Urothelium cell line (cell line): ENCODE measurements around the gene CTBP2.

Source experiments
- DNase-seq: peaks from one replicate; pipeline ENCODE4 v3.0.0; 2011; ENCODE audit warnings: low spot score, mixed read lengths
- FAIRE-seq: peaks from 2 replicates; lab custom pipeline; 2011; peaks lifted over from hg19 to GRCh38; lab: Jason Lieb, UNC

CTBP2 gene

GRCh38 chr10:125159932-125160855 lies at the start of gene CTBP2:
Gene CTBP2 (minus strand): TSS chr10:125160563.
- DNase-seq (peak; percentile 66), FAIRE-seq (no peak)

DNA sequence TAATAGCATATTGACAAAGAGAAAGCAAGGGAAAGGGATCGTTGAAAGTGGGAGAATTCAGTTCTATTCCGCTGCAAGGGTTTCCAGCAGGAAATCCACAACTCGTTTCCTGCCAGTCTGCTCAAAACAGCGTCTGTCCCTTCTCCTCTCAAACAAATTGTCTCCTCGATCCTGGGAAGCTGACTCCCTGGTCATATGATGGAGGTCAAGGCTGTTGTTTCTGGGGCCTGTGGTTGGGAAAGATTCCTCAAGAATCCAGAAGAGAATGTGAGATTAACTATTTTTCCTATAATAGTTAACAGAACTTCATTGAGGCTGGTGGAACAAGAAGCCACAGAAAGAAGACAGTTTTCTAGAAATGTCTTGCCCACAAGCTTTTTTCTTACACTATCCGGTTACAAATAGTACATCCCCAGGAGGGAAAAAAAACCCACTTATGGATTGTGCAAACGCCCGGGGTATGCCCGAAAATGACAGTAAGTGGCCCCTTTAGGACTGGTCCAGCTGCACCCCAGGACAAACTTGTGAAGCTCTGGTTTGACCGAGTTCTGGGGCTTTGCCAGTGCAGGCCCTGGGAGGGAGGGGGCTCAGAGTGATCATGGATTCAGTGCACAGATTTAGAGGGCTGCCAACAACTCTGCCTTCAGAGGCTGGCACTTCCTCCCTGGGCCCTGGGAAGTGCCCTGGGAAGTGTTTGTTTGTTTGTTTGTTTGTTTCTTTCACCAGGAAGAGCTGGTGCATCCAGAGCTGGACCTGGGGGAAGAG lies 49.4 kb upstream of the CTBP2 start:
- DNase-seq (no peak), FAIRE-seq (no peak)

DNA sequence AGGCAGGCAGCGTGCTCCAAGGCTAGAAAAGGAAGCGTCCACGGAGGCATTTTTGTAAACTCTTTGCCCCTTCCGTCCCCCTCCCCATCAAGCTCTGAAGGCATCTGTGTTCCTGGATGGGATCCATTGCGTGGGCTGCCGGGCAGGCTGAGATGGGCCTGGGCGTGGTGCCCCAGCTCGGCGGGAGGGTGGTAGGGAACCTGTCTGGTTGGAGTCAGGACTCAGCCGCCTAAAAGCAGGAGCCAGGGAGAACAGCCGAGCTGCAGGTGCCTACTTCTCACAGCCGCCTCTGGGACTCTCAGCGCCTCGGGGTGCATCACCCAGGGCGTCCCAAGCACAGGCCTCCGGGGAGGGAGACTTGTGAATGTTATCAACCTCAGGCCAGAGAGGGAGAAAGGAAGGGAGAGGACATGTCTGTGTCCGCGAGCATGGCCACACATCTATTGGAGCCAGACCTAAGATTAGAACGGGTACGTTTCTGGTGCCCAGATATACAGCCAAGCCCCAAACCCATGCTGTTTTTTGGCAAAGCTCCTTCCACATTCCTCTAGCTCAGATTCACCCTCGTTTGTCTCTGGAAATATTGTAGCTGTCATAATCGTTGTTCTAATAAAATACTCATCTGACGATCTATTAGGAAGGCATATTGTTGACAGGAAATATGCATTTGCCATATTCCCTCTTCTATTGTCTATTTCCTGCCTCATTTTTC lies 48.6 kb upstream of the CTBP2 start:
- DNase-seq (no peak), FAIRE-seq (no peak)

- FAIRE-seq (no peak), DNase-seq (no peak)
Measured at GRCh38 chr10:125206623-125207022, 46.3 kb upstream of the CTBP2 start.

- DNase-seq (no peak), FAIRE-seq (no peak)
Measured at GRCh38 chr10:125205431-125205830, 45.1 kb upstream of the CTBP2 start.

- no peak for FAIRE-seq
Measured at GRCh38 chr10:125204400-125204799, 44.0 kb upstream of the CTBP2 start.

DNA sequence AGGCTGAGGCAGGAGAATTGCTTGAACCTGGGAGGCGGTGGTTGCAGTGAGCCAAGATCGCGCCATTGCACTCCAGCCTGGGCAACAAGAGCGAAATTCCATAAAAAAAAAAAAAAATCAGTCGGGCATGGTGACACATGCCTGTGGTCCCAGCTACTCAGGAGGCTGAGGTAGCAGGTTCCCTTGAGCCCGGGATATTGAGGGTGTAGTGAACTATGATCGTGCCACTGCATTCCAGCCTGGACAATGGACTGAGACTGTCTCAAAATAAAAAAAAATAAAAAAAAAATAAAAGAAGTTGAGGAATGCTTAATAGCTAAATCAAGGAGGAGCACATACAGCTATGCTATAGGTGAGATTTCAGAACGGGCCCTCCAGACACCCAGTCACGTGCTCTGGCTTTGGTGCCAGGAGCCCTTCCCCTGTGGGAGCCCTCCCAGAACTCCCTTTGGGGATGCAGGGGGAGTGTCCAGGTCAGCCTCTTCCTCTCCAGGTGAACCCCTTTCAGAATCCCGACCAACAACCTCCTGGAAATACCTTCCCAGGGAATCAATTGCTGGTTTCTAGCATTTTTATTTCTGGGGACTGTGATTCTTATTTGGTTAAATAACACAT lies 42.9 kb upstream of the CTBP2 start:
- FAIRE-seq (no peak), DNase-seq (no peak)

More at GRCh38 chr10:125204400-125204799, 44.0 kb upstream of the CTBP2 start:
- DNase-seq = no peak

DNA sequence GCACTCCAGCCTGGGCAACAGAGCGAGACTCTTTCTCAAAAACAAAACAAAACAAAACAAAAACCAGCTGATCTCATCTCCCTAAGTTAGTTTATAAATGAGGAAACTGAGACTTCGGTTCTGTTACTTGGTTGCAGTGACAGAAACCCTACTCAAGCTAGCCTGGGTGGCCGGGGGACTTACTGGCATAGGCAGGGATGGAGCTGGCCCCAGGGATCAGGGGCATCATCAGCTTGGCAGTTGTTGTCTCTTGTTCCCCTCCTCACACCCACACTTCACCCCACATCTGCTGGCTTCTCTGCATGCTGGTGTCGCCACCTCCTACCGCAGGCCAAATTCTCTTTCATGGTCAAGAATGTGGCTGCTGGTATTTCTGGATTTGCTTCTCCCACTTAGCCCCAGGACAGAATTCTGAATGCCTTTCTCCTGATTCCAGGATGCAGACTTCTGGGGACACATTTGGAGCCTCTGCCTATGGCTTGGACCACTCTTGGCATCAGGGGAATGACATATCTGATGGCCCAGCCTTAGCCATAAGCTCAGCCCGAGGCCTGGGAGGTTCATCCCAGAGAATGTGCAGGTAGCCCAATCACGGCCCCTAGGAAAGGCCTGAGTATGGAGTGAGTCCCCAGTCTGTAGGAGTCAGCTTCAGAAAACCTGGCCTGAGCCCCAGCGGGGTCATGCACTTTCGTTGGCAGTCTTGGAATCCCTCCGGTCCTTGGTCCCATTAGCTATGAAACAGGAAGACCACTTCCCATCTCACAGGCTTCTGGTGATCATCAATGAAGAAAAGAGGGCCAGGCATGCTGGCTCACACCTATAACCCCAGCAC lies 41.6 kb upstream of the CTBP2 start:
- no peak for FAIRE-seq

GRCh38 chr10:125201108-125201524 lies 40.8 kb upstream of the CTBP2 start:
- no peak for FAIRE-seq
- DNase-seq = peak; percentile 66

More for the DNA sequence above, 41.6 kb upstream of the CTBP2 start:
- DNase-seq = no peak

- no peak for FAIRE-seq
- DNase-seq = no peak
Measured at GRCh38 chr10:125200396-125200795, 40.0 kb upstream of the CTBP2 start.

DNA sequence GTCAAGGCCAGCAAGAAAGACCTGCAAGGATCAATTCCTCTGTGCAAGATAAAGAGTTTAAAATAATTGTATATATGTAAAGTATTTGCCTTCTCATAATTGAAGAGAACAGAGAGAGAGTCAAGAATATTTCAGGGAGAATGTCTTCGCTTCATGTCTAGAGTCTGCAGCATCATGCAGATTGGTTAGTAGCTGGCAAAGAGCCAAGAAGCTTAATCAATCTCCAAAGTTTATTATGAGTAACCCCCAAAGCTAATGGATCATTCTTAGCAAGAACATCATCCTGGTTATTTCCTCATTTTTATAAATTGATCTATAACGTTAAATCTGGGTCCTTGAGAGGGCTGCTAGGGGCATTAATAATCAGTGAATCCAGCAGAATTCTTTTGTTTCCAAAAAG lies 38.9 kb upstream of the CTBP2 start:
- DNase-seq = no peak
- no peak for FAIRE-seq

DNA sequence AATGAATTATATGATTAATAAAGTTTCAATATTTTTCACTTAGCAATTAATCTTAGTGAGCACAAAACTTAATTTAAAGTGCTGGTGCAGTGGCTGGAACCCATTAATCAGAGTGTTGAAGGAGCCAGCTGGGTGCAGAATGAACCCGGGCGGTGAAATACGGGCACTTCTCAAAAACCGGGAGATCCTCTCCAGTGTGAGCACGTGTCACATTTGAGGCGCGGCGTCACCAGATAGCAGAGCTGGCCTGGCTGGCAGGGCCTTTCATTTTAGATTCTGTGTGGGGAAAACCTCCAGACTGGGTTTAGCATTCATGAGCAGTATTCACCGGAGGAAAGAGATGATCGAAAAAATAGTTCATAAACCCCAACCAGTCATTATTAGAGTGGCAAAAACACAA lies 34.5 kb upstream of the CTBP2 start:
- no peak for FAIRE-seq

GRCh38 chr10:125193306-125193877 lies 33.0 kb upstream of the CTBP2 start:
- no peak for DNase-seq
- no peak for FAIRE-seq

More for the DNA sequence above, 34.5 kb upstream of the CTBP2 start:
- no peak for DNase-seq

DNA sequence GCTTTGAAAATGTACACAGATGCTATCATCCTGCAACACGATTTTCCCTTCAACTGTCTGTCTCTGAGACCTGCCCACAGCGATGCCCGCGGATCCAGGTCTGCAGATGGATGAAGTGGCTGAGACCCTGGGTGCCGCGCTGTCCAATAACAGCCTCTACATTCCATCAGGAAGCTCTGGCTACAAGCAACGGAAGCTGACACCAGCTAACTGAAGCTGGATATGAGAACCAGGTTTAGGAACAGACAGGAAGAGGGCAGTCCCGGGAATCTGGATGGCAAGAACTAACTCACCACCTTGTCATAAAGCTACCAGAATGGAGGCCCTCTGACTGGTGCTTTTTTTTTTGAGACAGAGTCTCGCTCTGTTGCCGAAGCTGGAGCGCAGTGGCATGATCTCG lies 32.3 kb upstream of the CTBP2 start:
- no peak for FAIRE-seq
- no peak for DNase-seq

DNA sequence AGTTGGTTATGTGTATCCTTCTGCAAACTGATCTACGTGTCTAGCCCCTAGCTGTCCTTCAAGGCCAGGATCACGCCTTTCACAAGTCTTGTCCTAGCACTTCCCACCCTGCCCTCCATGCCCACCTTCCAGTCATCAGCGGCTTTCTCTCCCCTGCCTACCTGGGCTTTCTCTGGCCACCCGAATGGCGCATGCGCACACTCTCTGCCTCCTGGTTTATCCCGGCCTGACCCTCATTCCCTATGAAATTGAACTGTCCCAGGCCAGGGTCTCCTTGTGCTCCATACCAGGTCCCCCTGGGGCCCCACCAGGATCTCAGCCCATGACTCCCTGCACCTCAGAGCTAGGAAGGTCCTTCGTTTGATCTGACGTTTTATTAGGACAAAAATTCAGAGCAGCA lies 31.6 kb upstream of the CTBP2 start:
- DNase-seq (no peak), FAIRE-seq (no peak)

GRCh38 chr10:125190946-125191345 lies 30.6 kb upstream of the CTBP2 start:
- FAIRE-seq (no peak), DNase-seq (no peak)

DNA sequence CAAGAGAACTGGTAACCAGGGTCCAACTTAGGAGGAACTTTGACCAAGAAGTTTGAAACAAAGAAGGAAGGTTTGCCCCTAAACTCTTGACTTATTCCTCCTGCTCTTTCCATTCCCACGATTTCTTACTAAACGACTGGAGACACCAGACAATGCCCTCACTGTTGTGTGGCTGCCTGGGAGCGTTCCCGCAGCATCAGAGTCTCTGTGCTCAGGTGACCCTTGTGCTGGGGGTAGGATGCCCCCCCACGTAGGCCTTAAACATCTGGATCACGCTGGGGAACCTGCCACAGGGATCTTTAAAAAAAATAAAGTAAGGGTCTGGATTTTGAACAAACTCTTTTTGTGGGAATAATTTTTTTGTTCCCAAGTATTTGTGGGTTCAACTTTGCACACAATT lies 30.1 kb upstream of the CTBP2 start:
- DNase-seq (no peak), FAIRE-seq (no peak)

GRCh38 chr10:125189162-125189561 lies 28.8 kb upstream of the CTBP2 start:
- no peak for FAIRE-seq
- DNase-seq = no peak
